WTC11 (cell line): ENCODE measurements around the gene FOXP1.

Source experiments
- AFF4 ChIP-seq: sonication (generic); formaldehyde crosslinking; IDR thresholded peaks from 2 replicates; pipeline ENCODE4 v1.8.1; 2023; ENCODE audit warnings: mild to moderate bottlenecking, missing genetic modification reagents, borderline replicate concordance
- CTCF ChIP-seq: fragments of 200-600 bp; IDR thresholded peaks from 2 replicates; pipeline ENCODE4 v1.8.0; 2022; ENCODE audit warnings: antibody characterized with exemption
- E2F4 ChIP-seq: sonication (generic); formaldehyde crosslinking; IDR thresholded peaks from 2 replicates; pipeline ENCODE4 v1.8.1; 2022; ENCODE audit warnings: low read depth, mild to moderate bottlenecking, moderate library complexity, missing genetic modification reagents, borderline replicate concordance
- ESRRA ChIP-seq: sonication (generic); formaldehyde crosslinking; IDR thresholded peaks from 2 replicates; pipeline ENCODE4 v1.8.1; 2022; ENCODE audit warnings: mild to moderate bottlenecking, missing genetic modification reagents, borderline replicate concordance
- FOXJ3 ChIP-seq: sonication (generic); formaldehyde crosslinking; IDR thresholded peaks from 2 replicates; pipeline ENCODE4 v1.9.0; 2021; ENCODE audit warnings: missing genetic modification reagents, mild to moderate bottlenecking, borderline replicate concordance
- FOXP1 ChIP-seq: sonication (generic); formaldehyde crosslinking; IDR thresholded peaks from 2 replicates; pipeline ENCODE4 v1.8.0; 2022; ENCODE audit warnings: missing genetic modification reagents, mild to moderate bottlenecking, moderate library complexity, borderline replicate concordance
- JUN ChIP-seq: sonication (generic); formaldehyde crosslinking; IDR thresholded peaks from 2 replicates; pipeline ENCODE4 v1.8.0; 2023; ENCODE audit warnings: mild to moderate bottlenecking, missing genetic modification reagents
- OVOL2 ChIP-seq: fragments of 250-450 bp; sonication (Bioruptor Pico); IDR thresholded peaks from 2 replicates; pipeline ENCODE4 v1.9.0; 2021; ENCODE audit warnings: mild to moderate bottlenecking, borderline replicate concordance
- USF2 ChIP-seq: sonication (generic); formaldehyde crosslinking; IDR thresholded peaks from 2 replicates; pipeline ENCODE4 v1.8.1; 2023; ENCODE audit warnings: mild to moderate bottlenecking, missing genetic modification reagents, moderate library complexity
- ZNF263 ChIP-seq: sonication (generic); formaldehyde crosslinking; IDR thresholded peaks from 2 replicates; pipeline ENCODE4 v1.8.1; 2022; ENCODE audit warnings: low read depth, mild to moderate bottlenecking, moderate library complexity, missing genetic modification reagents
- ZNF317 ChIP-seq: sonication (generic); formaldehyde crosslinking; IDR thresholded peaks from 2 replicates; pipeline ENCODE4 v1.8.1; 2023; ENCODE audit warnings: low read depth, mild to moderate bottlenecking, moderate library complexity, missing genetic modification reagents, borderline replicate concordance
- ZNF425 ChIP-seq: fragments of 250-450 bp; sonication (Bioruptor Pico); conservative IDR thresholded peaks from 2 replicates; pipeline ENCODE4 v1.9.0; 2021; ENCODE audit warnings: mild to moderate bottlenecking
- ZNF671 ChIP-seq: fragments of 250-450 bp; sonication (Bioruptor Pico); IDR thresholded peaks from 2 replicates; pipeline ENCODE4 v1.8.0; 2021; ENCODE audit warnings: mild to moderate bottlenecking
- ZSCAN18 ChIP-seq: fragments of 250-450 bp; sonication (Bioruptor Pico); IDR thresholded peaks from 2 replicates; pipeline ENCODE4 v2.1.2; 2022; ENCODE audit warnings: mild to moderate bottlenecking, moderate library complexity

GRCh38 chr3:70952033-70952747, 631.3 kb downstream of the FOXP1 start:
- TF ChIP-seq ZNF425 (CRISPR knock-in tag) (no peak), FOXJ3 (CRISPR knock-in tag) (no peak), ESRRA (CRISPR knock-in tag) (no peak), ZSCAN18 (CRISPR knock-in tag) (no peak), CTCF (no peak), USF2 (CRISPR knock-in tag) (no peak), ZNF317 (CRISPR knock-in tag) (no peak), OVOL2 (CRISPR knock-in tag) (no peak), AFF4 (CRISPR knock-in tag) (no peak), ZNF263 (no peak), ZNF671 (CRISPR knock-in tag) (no peak), JUN (CRISPR knock-in tag) (no peak), E2F4 (CRISPR knock-in tag) (no peak), FOXP1 (CRISPR knock-in tag) (no peak)
